Psoas muscle (tissue), 8 donors: ENCODE data around the gene JAKMIP1. TPM values are rescaled to one million over a fixed set of nuclear protein-coding genes. Genes with fewer than 3 reads are reported as not detected.
"Not testable (repeated sequence)": the region's sequence is repeated elsewhere in the genome, so short reads cannot be mapped to it uniquely, and the experiment has no call there.

Experiments
- ATAC-seq, 4 donors: fragments of 200-7000 bp; cut with Tn5 transposase; one replicate each; pipeline ENCODE4 v1.9.1; 2020; ENCODE audit warnings: moderate library complexity in 3 of 4, mild to moderate bottlenecking in 2 of 4
- DNase-seq, 2 donors: peaks; one replicate each; pipeline ENCODE4 v3.0.0-alpha.2; 2020
- H3K27ac ChIP-seq: fragments of 200-600 bp; one replicate; pipeline ENCODE4 v1.8.0; 2022
- H3K27me3 ChIP-seq, 3 donors: fragments of 200-600 bp in 1 of 3; one replicate each; pipeline versions ENCODE4 v1.6.1 to v1.8.0; 2013 to 2022; ENCODE audit warnings: low read length in 2 of 3, mild to moderate bottlenecking in 2 of 3, moderate library complexity in 1 of 3; ENCODE audit not compliant: insufficient read depth in 3 of 3
- H3K36me3 ChIP-seq, 2 donors: fragments of 200-600 bp in 1 of 2; one replicate each; pipeline versions ENCODE4 v1.6.1 to v1.8.0; 2013 to 2022; ENCODE audit warnings: low read depth in 1 of 2, mild to moderate bottlenecking in 1 of 2, moderate library complexity in 1 of 2; ENCODE audit not compliant: insufficient read depth in 1 of 2
- H3K4me1 ChIP-seq: fragments of 200-600 bp; one replicate; pipeline ENCODE4 v1.8.0; 2022
- H3K4me3 ChIP-seq: fragments of 200-600 bp; one replicate; pipeline ENCODE4 v1.8.0; 2022; ENCODE audit warnings: mild to moderate bottlenecking
- H3K9me3 ChIP-seq: fragments of 200-600 bp; one replicate; pipeline ENCODE4 v1.8.0; 2022
- CTCF ChIP-seq: fragments of 200-600 bp; IDR thresholded peaks from one replicate; pipeline ENCODE4 v1.8.0; 2022; ENCODE audit warnings: antibody characterized with exemption
- whole genome bisulfite sequencing, 3 donors: extraction: QIAGEN DNeasy Blood & Tissue Kit; methylation state at CpG; one replicate each; pipeline versions ENCODE4 v1.1.6 to v1.1.7; 2013; 5-methylcytosine and 5-hydroxymethylcytosine counted together
- intact Hi-C, 2 donors: fragments of 100-400 bp; cut with DNase I; formaldehyde crosslinking; loops; one replicate each; pipeline versions ENCODE4 v1.11.0 to v1.14.2; 2022
- polyA plus RNA-seq, 3 donors: library from polyadenylated mRNA; stranded (reverse); fragments of 200-250 nt; gene quantifications; one replicate each; pipeline ENCODE4 v1.2.3, GENCODE V29; 2013
- total RNA-seq, 4 donors: library from RNA; stranded (reverse); fragmentation: NEBNext Ultra II Directional in 2 of 4; extraction: Animal tissue kit (Norgen Biotek cat#: 25700) in 2 of 4; gene quantifications; one replicate each; pipeline versions ENCODE4 v1.2.1 to v1.2.4, GENCODE V29; 2021 to 2023
- donor health status: healthy with polysubstance abuse.
- donor health status: DM: no; HTN: no; CAD: no; lungs with moderate emphysema.
- donor health status: Bipolar disorder and iron deficiency.
- donor health status: healthy.
- donor health status: DM: yes; HTN: yes; CAD: no.
- donor health status: DM: no; HTN: no; CAD: no.
- donor health status: DM: no; HTN: no; CAD: no.
- donor health status: DM: yes; HTN: yes; CAD: no.

Gene JAKMIP1
- total and polyA plus RNA-seq, 7 donors = 0.04 TPM; not detected in 6

GRCh38 chr4:6143603-6144181 is 56.7 kb downstream of the JAKMIP1 start:
- DNase-seq = no peak
- WGBS, 3 donors = 35 to 52% (median 47%) methylated on average over 3 of the region's 3 CpGs
- H3K4me3 ChIP-seq = no peak overlapping the region
- no peak for ATAC-seq
- peaks cover 0 to 10% (median 0%) of the 10 kb centered on the region in 3 donors for H3K27me3 ChIP-seq
- no peaks in the 10 kb centered on the region for H3K36me3 ChIP-seq
- no peaks in the 10 kb centered on the region for H3K9me3 ChIP-seq
- H3K4me1 ChIP-seq = no peaks in the 10 kb centered on the region
- intact Hi-C loops = no loop called here
- H3K27ac ChIP-seq = no peak overlapping the region
- no peak for TF ChIP-seq CTCF

- no peak for DNase-seq
- no peak for TF ChIP-seq CTCF
- no peaks in the 10 kb centered on the region for H3K36me3 ChIP-seq
- 82 to 86% (median 83%) methylated on average over 8 of the region's 8 CpGs for WGBS, 3 donors
- intact Hi-C loops = no loop called here
- H3K27me3 ChIP-seq = peaks cover 0 to 5% (median 0%) of the 10 kb centered on the region in 3 donors
- H3K4me1 ChIP-seq = no peaks in the 10 kb centered on the region
- no peaks in the 10 kb centered on the region for H3K9me3 ChIP-seq
- H3K4me3 ChIP-seq = no peak overlapping the region
- no peak overlapping the region for H3K27ac ChIP-seq
- no peak for ATAC-seq
Measured at GRCh38 chr4:6142935-6143602, 57.3 kb downstream of the JAKMIP1 start.

GRCh38 chr4:6142511-6142910 is 57.8 kb downstream of the JAKMIP1 start:
- no peak overlapping the region for H3K27ac ChIP-seq
- no peaks in the 10 kb centered on the region for H3K9me3 ChIP-seq
- ATAC-seq (no peak), DNase-seq (no peak)
- no peaks in the 10 kb centered on the region for H3K36me3 ChIP-seq
- intact Hi-C loops = no loop called here
- peaks cover 0 to 5% (median 0%) of the 10 kb centered on the region in 3 donors for H3K27me3 ChIP-seq
- WGBS, 3 donors = 63 to 69% (median 64%) methylated on average over 7 of the region's 7 CpGs
- no peak for TF ChIP-seq CTCF
- H3K4me1 ChIP-seq = no peaks in the 10 kb centered on the region
- H3K4me3 ChIP-seq = no peak overlapping the region

GRCh38 chr4:6141554-6141953 is 58.8 kb downstream of the JAKMIP1 start:
- DNase-seq (no peak), ATAC-seq (no peak)
- 73 to 82% (median 75%) methylated on average over 9 of the region's 9 CpGs for WGBS, 3 donors
- no peaks in the 10 kb centered on the region for H3K36me3 ChIP-seq
- intact Hi-C loops = no loop called here
- no peaks in the 10 kb centered on the region for H3K4me1 ChIP-seq
- no peak overlapping the region for H3K4me3 ChIP-seq
- no peak for TF ChIP-seq CTCF
- H3K27me3 ChIP-seq = peaks cover 0 to 5% (median 0%) of the 10 kb centered on the region in 3 donors
- no peak overlapping the region for H3K27ac ChIP-seq
- H3K9me3 ChIP-seq = no peaks in the 10 kb centered on the region

- H3K4me3 ChIP-seq, intact Hi-C loops, DNase-seq, H3K27ac ChIP-seq, H3K36me3 ChIP-seq, H3K27me3 ChIP-seq, H3K9me3 ChIP-seq, H3K4me1 ChIP-seq, ATAC-seq: not testable (repeated sequence)
- WGBS, 3 donors = 87 to 93% (median 89%) methylated on average over 14 of the region's 14 CpGs
Measured at GRCh38 chr4:6141021-6141420, 59.3 kb downstream of the JAKMIP1 start.
